Skeletal muscle cell (primary cell): Measurements from ENCODE around the gene IGF1R.

ENCODE experiments used
- DNase-seq: peaks from one replicate; pipeline ENCODE4 v3.0.0-alpha.2; 2010; ENCODE audit warnings: low read depth
- H3K4me3 ChIP-seq: 2 replicates; pipeline ENCODE4 v1.5.1; 2011; ENCODE audit warnings: low read depth, mild to moderate bottlenecking, control low read depth, low read length, moderate library complexity

Gene IGF1R

GRCh38 chr15:98720577-98721565, 72.5 kb downstream of the IGF1R start:
- no peak overlapping the region for H3K4me3 ChIP-seq
- no peak for DNase-seq

- H3K4me3 ChIP-seq: no peak overlapping the region
- DNase-seq: no peak
Measured at GRCh38 chr15:98722209-98722608, 73.9 kb downstream of the IGF1R start.

- no peak overlapping the region for H3K4me3 ChIP-seq
- DNase-seq: no peak
Measured at GRCh38 chr15:98722645-98723044, 74.3 kb downstream of the IGF1R start.

DNA sequence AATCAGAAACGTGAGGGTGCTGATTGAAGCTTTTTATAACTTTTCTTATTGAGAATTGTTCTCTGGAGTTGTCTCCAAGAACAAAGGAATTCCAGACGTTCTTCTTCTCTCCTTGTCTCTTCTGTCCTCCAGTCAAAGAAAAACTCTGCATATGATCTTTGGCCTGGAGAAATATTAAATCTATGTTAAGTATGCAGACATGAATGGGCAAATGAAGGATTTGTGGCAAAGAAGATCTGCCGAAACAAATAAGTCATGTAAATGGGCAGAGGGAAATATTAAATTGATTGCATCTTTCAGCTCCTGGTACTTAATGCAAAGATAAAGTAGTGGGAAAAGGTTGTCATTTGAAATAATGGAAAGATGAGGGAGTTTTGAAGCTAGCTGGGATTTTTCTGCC, 74.9 kb downstream of the IGF1R start:
- DNase-seq: no peak
- H3K4me3 ChIP-seq: no peak overlapping the region

DNA sequence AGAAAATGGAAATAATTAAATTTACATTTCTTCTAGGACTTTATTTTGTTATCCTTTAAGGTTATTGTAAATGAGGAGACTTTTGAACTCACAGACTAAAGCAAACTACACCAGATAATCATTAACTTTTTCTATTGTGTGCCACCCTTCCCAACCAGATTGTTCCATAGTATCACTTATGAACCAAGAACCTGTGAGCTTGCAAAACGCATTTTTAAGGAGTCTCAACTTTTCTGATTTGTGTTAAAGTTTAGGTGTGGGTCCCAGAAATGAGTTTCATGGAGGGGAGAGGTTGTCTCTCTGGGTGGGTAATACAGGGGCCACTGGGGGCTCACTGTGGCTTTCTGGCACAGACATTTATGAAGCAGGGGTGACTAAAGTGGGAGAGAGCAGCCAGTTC, 75.7 kb downstream of the IGF1R start:
- H3K4me3 ChIP-seq: no peak overlapping the region
- no peak for DNase-seq

- H3K4me3 ChIP-seq: no peak overlapping the region
- DNase-seq: no peak
Measured at GRCh38 chr15:98724494-98724893, 76.2 kb downstream of the IGF1R start.

DNA sequence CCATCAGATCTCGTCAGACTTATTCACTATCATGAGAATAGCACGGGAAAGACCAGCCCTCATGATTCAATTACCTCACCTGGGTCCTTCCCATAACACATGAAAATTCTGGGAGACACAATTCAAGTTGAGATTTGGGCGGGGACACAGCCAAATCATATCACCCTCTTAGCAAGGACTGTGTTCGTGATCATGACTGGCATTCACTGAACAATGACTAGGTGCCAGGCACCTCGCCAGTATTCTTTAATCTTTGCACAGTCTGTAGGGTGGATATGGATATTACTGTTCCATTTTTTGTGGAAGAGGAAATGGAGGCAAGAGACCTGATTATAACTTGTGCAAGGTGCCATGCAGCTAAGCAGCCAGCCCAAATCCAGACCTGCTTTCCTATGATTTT, 77.5 kb downstream of the IGF1R start:
- H3K4me3 ChIP-seq: no peak overlapping the region
- no peak for DNase-seq

- H3K4me3 ChIP-seq: no peak overlapping the region
- DNase-seq: peak; percentile 78
Measured at GRCh38 chr15:98727115-98728040, 79.0 kb downstream of the IGF1R start.

DNA sequence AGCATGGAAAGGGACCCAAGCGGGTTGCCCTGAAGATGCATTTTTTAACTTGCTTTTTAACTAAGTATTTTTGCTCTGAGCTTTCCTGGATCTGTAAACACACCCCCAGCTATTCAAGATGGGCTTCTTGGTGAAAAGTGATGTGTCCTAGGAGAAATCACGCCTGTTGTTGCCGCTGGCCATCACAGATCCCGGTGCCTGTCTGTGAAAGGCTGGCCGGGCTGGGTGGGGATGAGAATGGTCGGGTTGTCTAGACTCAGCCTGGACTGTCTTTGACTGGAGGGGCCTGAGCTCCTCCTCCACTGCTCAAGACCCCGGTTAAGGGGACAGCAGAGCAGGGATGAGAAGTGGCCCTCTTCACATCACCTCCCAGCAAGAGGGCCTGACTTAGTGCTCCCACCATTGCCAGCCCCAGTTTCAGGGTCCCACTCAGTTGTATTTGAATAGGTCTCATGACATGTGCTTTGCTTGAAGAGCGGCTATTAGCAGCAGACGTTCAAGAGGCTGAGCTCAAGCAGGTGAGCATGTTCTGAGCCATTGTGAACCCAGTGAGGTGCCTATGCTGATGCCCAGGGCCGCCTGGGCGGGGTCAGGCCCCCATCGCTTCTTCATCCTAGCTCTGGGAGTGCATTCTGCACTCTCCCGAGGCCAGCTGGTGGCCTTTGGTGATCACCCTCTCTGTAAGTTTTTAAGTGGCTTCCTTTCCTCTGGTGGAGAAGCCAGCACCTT, 79.9 kb downstream of the IGF1R start:
- H3K4me3 ChIP-seq: no peak overlapping the region
- DNase-seq: no peak

- no peak overlapping the region for H3K4me3 ChIP-seq
- no peak for DNase-seq
Measured at GRCh38 chr15:98728811-98729160, 80.4 kb downstream of the IGF1R start.

DNA sequence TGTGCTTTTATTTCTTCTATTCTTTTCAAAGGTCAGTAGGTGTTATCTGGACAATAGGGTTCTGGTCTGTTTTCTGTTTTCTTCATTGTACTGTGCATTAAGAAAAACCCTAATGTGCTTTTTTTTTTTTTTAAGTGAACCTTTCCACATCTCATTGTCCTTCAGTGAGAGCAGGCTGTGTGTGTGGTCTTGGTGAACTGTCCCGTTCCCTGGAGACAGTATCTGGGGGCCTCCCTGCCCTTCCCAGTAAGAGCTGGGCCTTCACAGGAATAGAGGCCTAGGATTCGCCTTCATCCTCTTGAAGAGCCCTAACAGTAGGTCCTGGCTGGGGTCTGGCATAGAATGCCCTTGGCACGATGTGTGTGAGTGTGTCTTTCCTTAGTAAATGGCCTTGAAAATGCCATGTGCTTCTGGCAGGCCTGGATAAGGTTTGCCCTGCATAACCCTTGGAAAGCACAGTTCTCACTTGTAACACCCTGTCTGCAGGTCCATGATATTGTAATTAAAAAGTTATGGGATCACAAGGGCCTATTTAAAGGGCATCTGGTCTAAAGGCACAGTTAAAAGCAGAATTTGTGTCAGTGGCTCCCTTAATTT, 81.2 kb downstream of the IGF1R start:
- no peak overlapping the region for H3K4me3 ChIP-seq
- DNase-seq: no peak

GRCh38 chr15:98730860-98731711, 82.7 kb downstream of the IGF1R start:
- H3K4me3 ChIP-seq: no peak overlapping the region
- no peak for DNase-seq

- DNase-seq: no peak
Measured at GRCh38 chr15:98731712-98732450, 83.5 kb downstream of the IGF1R start.

DNA sequence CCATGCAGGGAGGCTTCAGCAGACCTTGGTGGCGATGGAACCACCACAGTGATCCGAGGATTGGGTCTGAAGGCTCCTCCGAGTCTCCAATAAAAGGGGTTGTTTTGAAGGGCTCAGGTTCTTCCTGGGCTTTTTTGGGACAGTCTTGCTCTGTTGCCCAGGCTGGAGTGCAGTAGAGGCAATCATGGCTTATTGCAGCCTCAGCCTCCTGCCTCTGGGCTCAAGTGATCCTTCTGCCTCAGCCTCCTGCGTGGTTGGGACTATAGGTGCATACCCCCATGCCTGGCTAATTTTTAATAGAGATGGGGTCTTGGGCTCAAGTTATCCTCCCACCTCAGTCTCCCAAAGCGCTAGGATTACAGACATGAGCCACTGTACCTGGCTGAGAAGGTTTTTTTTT, 84.8 kb downstream of the IGF1R start:
- no peak for DNase-seq
- no peak overlapping the region for H3K4me3 ChIP-seq

More at GRCh38 chr15:98731712-98732450, 83.5 kb downstream of the IGF1R start:
- H3K4me3 ChIP-seq: no peak overlapping the region

DNA sequence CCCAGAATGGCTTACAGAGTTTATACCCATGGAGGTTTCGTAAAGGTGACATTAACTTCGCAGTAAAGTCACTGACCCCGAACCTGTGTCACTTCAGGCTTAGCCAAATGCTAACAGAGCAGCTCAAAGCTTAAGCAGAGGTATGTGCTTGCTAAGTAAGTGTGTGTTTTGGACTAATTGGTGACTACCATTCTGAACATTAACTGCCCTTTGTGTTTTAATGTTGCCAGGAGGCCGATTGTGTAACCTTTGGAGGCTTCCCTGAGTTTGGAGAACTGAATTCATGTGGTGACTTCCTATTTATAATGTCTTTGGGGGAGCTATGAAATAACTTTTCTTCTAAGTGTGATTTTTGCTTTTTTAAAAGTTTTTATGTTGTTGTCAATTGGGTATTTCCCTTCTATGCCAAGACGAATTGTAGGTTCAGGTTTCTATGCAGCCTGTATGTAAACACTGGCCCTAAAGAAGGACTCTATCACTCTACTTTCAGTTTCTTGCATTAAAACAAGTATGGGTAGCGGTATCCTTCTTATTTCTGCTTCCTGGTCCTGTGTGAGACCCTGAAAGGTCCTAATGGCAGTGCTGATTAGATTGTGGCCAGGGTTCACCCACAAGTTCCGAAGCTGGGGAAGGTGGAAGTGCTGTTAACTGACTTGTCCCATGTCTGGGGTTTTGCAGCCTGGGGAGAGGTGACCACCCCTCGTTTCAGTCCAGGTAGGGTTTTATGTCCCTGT, 86.3 kb downstream of the IGF1R start:
- H3K4me3 ChIP-seq: no peak overlapping the region

GRCh38 chr15:98735304-98735703, 87.0 kb downstream of the IGF1R start:
- DNase-seq: no peak
- no peak overlapping the region for H3K4me3 ChIP-seq

More for the DNA sequence above, 86.3 kb downstream of the IGF1R start:
- DNase-seq: no peak
